ENCODE data around the gene COL9A3. TPM values are rescaled to one million over a fixed set of nuclear protein-coding genes. Genes with fewer than 3 reads are reported as not detected.

Gene COL9A3
- total RNA-seq, 1 donor from 2014 or later: 1.1 TPM

DNA sequence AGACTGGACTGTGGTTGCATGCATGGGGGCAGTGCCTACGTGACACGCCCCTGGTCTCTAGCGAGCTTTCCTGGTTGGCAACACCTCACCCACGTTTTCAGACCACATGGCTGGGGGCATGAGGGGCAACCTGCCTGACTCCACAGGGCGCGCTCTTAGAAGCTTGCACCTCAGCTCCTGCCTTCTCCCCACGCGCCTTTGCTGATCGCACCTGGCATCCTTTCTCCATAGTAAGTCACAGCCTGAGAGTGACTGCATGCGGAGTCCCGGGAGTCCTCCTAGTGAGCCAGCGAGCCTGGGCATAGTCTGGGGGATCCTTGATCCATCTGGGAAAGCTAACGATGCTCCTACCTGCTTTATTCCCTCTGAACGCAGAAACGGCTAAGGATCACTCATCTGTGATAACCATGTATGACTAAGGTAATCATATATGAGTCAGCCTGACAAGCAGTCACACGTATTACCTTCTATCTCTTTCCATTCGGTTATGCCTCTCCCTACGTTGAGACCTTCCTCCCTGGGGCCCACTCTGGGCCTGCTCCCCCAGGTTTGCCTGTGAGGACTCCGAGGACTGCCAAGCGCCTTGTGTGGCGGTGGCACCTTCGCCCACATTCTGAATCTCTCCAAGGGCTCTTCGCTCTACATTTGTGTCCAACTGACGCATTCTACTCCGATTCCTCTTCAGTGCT lies 40.2 kb downstream of the COL9A3 start:
- intact Hi-C loops (cut with DNase I): no loop called here
- Histone ChIP-seq H3K4me3 (no peak overlapping the region), H3K4me1 (peaks cover 10% of the 10 kb centered on the region), H3K36me3 (peaks cover 23% of the 10 kb centered on the region), H3K27me3 (no peaks in the 10 kb centered on the region), H3K27ac (no peak overlapping the region), H3K9me3 (no peaks in the 10 kb centered on the region)
- no peak for DNase-seq
- ATAC-seq: no peak
- TF ChIP-seq, protein P1, sequence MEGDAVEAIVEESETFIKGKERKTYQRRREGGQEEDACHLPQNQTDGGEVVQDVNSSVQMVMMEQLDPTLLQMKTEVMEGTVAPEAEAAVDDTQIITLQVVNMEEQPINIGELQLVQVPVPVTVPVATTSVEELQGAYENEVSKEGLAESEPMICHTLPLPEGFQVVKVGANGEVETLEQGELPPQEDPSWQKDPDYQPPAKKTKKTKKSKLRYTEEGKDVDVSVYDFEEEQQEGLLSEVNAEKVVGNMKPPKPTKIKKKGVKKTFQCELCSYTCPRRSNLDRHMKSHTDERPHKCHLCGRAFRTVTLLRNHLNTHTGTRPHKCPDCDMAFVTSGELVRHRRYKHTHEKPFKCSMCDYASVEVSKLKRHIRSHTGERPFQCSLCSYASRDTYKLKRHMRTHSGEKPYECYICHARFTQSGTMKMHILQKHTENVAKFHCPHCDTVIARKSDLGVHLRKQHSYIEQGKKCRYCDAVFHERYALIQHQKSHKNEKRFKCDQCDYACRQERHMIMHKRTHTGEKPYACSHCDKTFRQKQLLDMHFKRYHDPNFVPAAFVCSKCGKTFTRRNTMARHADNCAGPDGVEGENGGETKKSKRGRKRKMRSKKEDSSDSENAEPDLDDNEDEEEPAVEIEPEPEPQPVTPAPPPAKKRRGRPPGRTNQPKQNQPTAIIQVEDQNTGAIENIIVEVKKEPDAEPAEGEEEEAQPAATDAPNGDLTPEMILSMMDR (IDR thresholded peaks at IDR 0.05): no peak

DNA sequence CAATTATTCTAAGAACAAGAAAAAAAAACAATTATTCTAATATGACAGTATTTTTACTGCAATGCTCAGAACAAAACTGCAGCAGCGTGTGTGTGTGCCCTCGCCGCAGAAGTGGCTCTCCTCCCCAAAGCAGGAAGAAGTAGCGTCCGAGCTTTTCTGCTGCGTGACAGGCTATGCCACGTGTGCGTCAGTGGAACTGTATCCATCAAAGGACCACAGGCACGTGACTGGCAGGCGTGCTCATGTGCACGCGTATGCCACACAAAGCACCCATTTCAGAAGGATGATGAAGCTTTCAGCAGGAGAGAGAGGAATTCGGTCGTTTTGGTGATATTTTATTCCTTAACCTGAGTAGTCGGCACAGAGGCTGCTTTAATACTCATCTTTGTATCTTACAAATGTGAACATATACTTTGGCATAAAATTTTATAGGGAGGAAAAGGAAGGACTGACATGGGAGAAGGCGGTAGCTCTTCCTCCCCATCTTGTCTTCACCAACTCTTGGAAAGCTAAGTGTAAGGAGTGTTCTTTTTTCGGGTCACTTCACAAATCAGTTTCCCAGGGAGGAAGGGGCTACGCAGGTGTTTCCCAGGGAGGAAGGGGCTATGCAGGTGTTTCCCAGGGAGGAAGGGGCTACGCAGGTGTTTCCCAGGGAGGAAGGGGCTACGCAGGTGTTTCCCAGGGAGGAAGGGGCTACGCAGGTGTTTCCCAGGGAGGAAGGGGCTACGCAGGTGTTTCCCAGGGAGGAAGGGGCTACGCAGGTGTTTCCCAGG lies 41.4 kb downstream of the COL9A3 start:
- DNase-seq (no peak), ATAC-seq (no peak)
- Histone ChIP-seq H3K4me3 (no peak overlapping the region), H3K27me3 (no peaks in the 10 kb centered on the region), H3K4me1 (peaks cover 10% of the 10 kb centered on the region), H3K36me3 (peaks cover 12% of the 10 kb centered on the region), H3K27ac (no peak overlapping the region), H3K9me3 (no peaks in the 10 kb centered on the region)
- intact Hi-C loops (cut with DNase I): no loop called here
- TF ChIP-seq, protein P1 (IDR thresholded peaks at IDR 0.05): no peak

DNA sequence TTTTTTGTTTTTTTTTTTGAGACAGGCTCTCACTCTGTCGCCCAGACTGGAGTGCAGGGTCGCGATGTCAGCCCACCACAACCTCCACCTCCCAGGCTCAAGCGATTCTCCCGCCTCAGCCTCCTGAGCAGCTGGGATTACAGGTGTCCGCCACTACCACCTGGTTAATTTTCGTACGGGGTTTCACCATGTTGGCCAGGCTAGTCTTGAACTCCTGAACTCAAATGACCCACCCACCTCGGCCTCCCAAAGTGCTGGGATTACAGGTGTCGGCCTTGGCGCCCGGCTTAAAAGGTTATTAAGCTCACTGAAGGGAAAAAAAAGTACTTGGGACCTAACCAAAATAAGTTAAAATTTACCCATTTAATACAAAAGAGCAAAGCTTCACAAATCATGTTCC lies 42.9 kb downstream of the COL9A3 start:
- Histone ChIP-seq H3K4me3 (no peak overlapping the region), H3K27ac (no peak overlapping the region), H3K27me3 (no peaks in the 10 kb centered on the region), H3K9me3 (no peaks in the 10 kb centered on the region), H3K36me3 (peaks cover 6% of the 10 kb centered on the region), H3K4me1 (peaks cover 10% of the 10 kb centered on the region)
- ATAC-seq (no peak), DNase-seq (no peak)
- TF ChIP-seq, protein P1 (IDR thresholded peaks at IDR 0.05): no peak
- intact Hi-C loops (cut with DNase I): no loop called here

DNA sequence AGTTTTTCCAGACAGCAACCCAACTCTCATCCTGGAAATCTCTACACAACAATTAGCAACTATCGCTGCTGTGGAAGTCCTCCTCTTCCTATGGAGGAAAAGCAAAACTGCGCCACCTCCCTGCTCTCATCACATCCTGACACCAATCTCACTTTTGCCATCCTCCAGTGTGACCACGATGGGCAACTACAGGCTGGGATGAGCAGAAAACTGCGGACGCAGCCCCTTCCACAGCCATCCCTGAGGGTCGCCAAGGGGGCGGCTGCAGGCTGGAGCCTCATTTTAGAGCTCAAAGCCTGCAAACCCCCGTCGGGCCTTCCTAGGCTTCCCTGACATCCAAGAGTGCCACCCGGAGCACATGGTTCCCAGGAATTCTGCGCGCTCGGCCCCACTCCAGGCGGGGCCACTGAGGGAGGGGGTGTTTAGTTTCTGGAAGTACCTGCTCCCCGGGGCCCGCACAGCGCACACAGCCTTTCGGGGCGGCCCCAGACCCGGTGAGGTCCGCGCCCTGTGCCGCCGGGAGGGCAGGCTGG lies 43.6 kb downstream of the COL9A3 start:
- Histone ChIP-seq H3K36me3 (peaks cover 6% of the 10 kb centered on the region), H3K27me3 (no peaks in the 10 kb centered on the region), H3K27ac (no peak overlapping the region), H3K9me3 (no peaks in the 10 kb centered on the region), H3K4me3 (peak overlapping the region; percentile 28), H3K4me1 (peaks cover 10% of the 10 kb centered on the region)
- intact Hi-C loops (cut with DNase I): no loop called here
- no peak for DNase-seq
- no peak for ATAC-seq
- TF ChIP-seq, protein P1 (IDR thresholded peaks at IDR 0.05): no peak

DNA sequence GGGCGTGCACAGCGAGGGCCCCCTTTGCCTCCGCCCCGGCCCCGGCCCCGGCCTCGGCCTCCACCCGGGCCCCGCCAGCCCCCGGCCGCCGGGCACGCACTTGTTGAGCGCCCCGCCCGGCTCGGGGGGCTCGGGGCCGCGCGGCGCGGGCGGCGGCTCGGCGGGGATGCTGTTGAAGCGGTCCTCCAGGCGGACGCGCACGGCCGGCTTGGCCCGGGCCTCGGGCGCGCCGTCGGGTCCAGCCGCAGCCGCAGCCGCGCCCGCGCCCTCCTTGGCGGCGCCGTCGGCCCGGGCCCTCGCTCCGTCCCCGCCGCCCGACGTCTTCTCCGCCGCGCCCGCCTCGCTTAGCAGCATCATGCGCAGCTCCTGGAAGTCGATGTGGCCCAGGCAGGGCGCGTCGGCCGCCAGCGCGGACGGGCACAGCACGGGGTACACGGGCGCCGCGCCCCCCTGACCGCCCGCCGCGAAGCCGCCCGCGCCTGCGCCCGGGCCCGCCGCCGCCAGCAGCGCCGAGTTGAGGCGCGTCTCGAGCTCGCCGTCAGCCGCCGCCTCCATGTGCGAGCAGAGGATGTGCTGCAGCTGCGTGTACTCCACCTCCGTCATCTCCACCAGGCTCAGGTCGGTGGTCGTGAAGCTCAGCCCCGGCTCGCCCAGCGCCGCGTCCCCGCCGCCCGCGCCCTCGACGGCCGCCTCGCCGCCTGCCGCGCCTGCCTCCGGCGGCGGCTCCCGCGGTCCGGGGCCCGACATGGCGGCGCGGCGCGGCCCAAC lies 44.3 kb downstream of the COL9A3 start:
- Histone ChIP-seq H3K9me3 (no peaks in the 10 kb centered on the region), H3K27ac (no peak overlapping the region), H3K4me1 (peaks cover 10% of the 10 kb centered on the region), H3K36me3 (peaks cover 6% of the 10 kb centered on the region), H3K4me3 (peak overlapping the region; percentile 44), H3K27me3 (no peaks in the 10 kb centered on the region)
- ATAC-seq: peak; percentile 1
- DNase-seq: peak; percentile 73
- intact Hi-C loops (cut with DNase I): no loop called here
- TF ChIP-seq, protein P1 (IDR thresholded peaks at IDR 0.05): no peak
